ENCODE measurements around the gene LRG1.
"Not testable (repeated sequence)": the region's sequence is repeated elsewhere in the genome, so short reads cannot be mapped to it uniquely, and the experiment has no call there.

LRG1 gene

GRCh38 chr19:4550018-4550417, 10.2 kb upstream of the LRG1 start:
- no peak for DNase-seq

- no peak for DNase-seq
These were observed 8.4 kb upstream of the LRG1 start for GRCh38 chr19:4548238-4548584.

GRCh38 chr19:4547303-4548237, 7.7 kb upstream of the LRG1 start:
- peak; percentile 46 for DNase-seq

- no peak for DNase-seq
These were observed 4.2 kb upstream of the LRG1 start for GRCh38 chr19:4543842-4544647.

- peak; percentile 79 for DNase-seq
These were observed 3.3 kb upstream of the LRG1 start for GRCh38 chr19:4542896-4543841.

GRCh38 chr19:4541806-4542145, 1.9 kb upstream of the LRG1 start:
- DNase-seq: not testable (repeated sequence)

- no peak for DNase-seq
These were observed 1.4 kb upstream of the LRG1 start for GRCh38 chr19:4541114-4541805.

- no peak for DNase-seq
These were observed 605 bp downstream of the LRG1 start for GRCh38 chr19:4539169-4539692.

- DNase-seq: no peak
These were observed 1.3 kb downstream of the LRG1 start for GRCh38 chr19:4538601-4538954.

GRCh38 chr19:4537953-4538600, 1.8 kb downstream of the LRG1 start:
- no peak for DNase-seq

- DNase-seq: no peak
These were observed 3.0 kb downstream of the LRG1 start for GRCh38 chr19:4536798-4537197.

- peak; percentile 87 for DNase-seq
These were observed 4.8 kb downstream of the LRG1 start, which contains the start of gene PLIN5 for GRCh38 chr19:4534836-4535658. Gene PLIN5 (minus strand): TSS chr19:4535224. CDS start chr19:4534074, 1,150 bp downstream.

GRCh38 chr19:4533835-4534424, 5.9 kb downstream of the LRG1 start:
- DNase-seq: no peak

- no peak for DNase-seq
These were observed 6.5 kb downstream of the LRG1 start for GRCh38 chr19:4533334-4533733.

GRCh38 chr19:4531562-4532165, 8.2 kb downstream of the LRG1 start:
- no peak for DNase-seq

- DNase-seq: no peak
These were observed 9.8 kb downstream of the LRG1 start for GRCh38 chr19:4529924-4530522.

- DNase-seq: no peak
These were observed 11.0 kb downstream of the LRG1 start for GRCh38 chr19:4528843-4529242.

- not testable (repeated sequence) for DNase-seq
These were observed 12.5 kb downstream of the LRG1 start for GRCh38 chr19:4527377-4527776.

GRCh38 chr19:4525563-4526002, 14.3 kb downstream of the LRG1 start:
- DNase-seq: no peak

Data from OCI-M1 (cell line).